ENCODE measurements around the gene ABCA4.

DNA sequence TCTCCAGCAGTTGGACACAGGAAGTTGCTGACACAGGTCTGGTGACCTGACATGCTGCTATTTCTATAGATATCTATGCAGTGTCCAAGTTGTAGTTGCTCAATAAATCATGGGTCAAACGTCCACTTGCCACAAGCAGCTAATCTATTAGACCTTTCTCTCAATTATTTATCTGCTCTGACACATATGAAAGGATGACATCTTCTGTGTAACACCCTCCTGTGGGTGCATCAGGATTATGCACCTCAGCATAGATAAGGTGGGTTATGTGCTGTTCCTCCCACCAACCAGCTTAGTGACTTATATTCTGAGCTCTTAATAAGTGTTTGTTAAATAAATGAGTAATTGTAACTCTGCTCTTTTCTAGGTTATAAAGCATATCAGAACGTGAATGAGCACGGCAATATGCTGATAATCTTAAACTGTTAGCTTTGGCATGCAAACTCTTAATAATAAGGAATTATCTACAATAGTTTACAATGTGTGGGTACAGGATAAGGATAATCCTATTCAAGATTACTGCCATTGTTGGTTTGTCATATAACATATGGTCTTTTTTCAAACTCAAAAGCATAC lies 121.0 kb downstream of the ABCA4 start:
- TF ChIP-seq, protein P1, sequence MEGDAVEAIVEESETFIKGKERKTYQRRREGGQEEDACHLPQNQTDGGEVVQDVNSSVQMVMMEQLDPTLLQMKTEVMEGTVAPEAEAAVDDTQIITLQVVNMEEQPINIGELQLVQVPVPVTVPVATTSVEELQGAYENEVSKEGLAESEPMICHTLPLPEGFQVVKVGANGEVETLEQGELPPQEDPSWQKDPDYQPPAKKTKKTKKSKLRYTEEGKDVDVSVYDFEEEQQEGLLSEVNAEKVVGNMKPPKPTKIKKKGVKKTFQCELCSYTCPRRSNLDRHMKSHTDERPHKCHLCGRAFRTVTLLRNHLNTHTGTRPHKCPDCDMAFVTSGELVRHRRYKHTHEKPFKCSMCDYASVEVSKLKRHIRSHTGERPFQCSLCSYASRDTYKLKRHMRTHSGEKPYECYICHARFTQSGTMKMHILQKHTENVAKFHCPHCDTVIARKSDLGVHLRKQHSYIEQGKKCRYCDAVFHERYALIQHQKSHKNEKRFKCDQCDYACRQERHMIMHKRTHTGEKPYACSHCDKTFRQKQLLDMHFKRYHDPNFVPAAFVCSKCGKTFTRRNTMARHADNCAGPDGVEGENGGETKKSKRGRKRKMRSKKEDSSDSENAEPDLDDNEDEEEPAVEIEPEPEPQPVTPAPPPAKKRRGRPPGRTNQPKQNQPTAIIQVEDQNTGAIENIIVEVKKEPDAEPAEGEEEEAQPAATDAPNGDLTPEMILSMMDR (IDR thresholded peaks at IDR 0.05) = no peak
- TF ChIP-seq POLR2A (IDR thresholded peaks at IDR 0.05) = no peak
